ENCODE results near the gene LGALS3.

Gene LGALS3

GRCh38 chr14:55115460-55115859 lies 13.6 kb upstream of the LGALS3 start:
- no peak for DNase-seq (ENCODE audit: low spot score)

GRCh38 chr14:55115861-55116245 lies 13.2 kb upstream of the LGALS3 start:
- DNase-seq (ENCODE audit: low spot score), result no peak

GRCh38 chr14:55116246-55117030 lies 12.6 kb upstream of the LGALS3 start:
- peak; percentile 83 for DNase-seq (ENCODE audit: low spot score)

- peak; percentile 65 for DNase-seq (ENCODE audit: low spot score)
Measured at GRCh38 chr14:55117803-55118441, 11.1 kb upstream of the LGALS3 start.

- DNase-seq (ENCODE audit: low spot score), result peak; percentile 47
Measured at GRCh38 chr14:55118761-55119160, 10.3 kb upstream of the LGALS3 start.

GRCh38 chr14:55120571-55121495 lies 8.2 kb upstream of the LGALS3 start:
- DNase-seq (ENCODE audit: low spot score), result peak; percentile 89

GRCh38 chr14:55121628-55122439 lies 7.2 kb upstream of the LGALS3 start:
- DNase-seq (ENCODE audit: low spot score), result peak; percentile 72

- DNase-seq (ENCODE audit: low spot score), result peak; percentile 94
Measured at GRCh38 chr14:55122440-55122986, 6.5 kb upstream of the LGALS3 start.

- DNase-seq (ENCODE audit: low spot score), result no peak
Measured at GRCh38 chr14:55123101-55123500, 6.0 kb upstream of the LGALS3 start.

GRCh38 chr14:55123852-55124639 lies 5.0 kb upstream of the LGALS3 start:
- no peak for DNase-seq (ENCODE audit: low spot score)

GRCh38 chr14:55124774-55125386 lies 4.2 kb upstream of the LGALS3 start:
- peak; percentile 52 for DNase-seq (ENCODE audit: low spot score)

- peak; percentile 70 for DNase-seq (ENCODE audit: low spot score)
Measured at GRCh38 chr14:55125403-55125802, 3.6 kb upstream of the LGALS3 start.

GRCh38 chr14:55126034-55126433 lies 3.0 kb upstream of the LGALS3 start:
- DNase-seq (ENCODE audit: low spot score), result no peak

GRCh38 chr14:55126932-55127459 lies 2.1 kb upstream of the LGALS3 start:
- no peak for DNase-seq (ENCODE audit: low spot score)

GRCh38 chr14:55127460-55127951 lies 1.5 kb upstream of the LGALS3 start:
- DNase-seq (ENCODE audit: low spot score), result peak; percentile 39

- no peak for DNase-seq (ENCODE audit: low spot score)
Measured at GRCh38 chr14:55128386-55129085, 516 bp upstream of the LGALS3 start.

GRCh38 chr14:55129428-55130195 lies 560 bp downstream of the LGALS3 start:
- peak; percentile 64 for DNase-seq (ENCODE audit: low spot score)

- no peak for DNase-seq (ENCODE audit: low spot score)
Measured at GRCh38 chr14:55130196-55130550, 1.1 kb downstream of the LGALS3 start.
